Mesendoderm (in vitro differentiated cells): Measurements from ENCODE around the gene ABCC9.

ENCODE experiments used
- DNase-seq: peaks from one replicate; pipeline ENCODE4 v3.0.0; 2013
- H2AK5ac ChIP-seq: 2 replicates; pipeline ENCODE4 v1.6.1; 2013; ENCODE audit warnings: low read length, inconsistent platforms
- H2BK120ac ChIP-seq: 2 replicates; pipeline ENCODE4 v1.6.1; 2013; ENCODE audit warnings: low read depth, mild to moderate bottlenecking, low read length, moderate library complexity, mixed read lengths
- H2BK15ac ChIP-seq: replicated peaks from 2 replicates; pipeline ENCODE4 v1.6.1; 2013; ENCODE audit warnings: low read depth, mild to moderate bottlenecking, moderate library complexity
- H2BK5ac ChIP-seq: 2 replicates; pipeline ENCODE4 v1.6.1; 2013; ENCODE audit warnings: low read length, inconsistent platforms
- H3K18ac ChIP-seq: 2 replicates; pipeline ENCODE4 v1.6.1; 2013; ENCODE audit warnings: mild to moderate bottlenecking, low read length, mixed read lengths
- H3K23ac ChIP-seq: one replicate; pipeline ENCODE4 v1.6.1; 2013; ENCODE audit warnings: low read length
- H3K27ac ChIP-seq: 2 replicates; pipeline ENCODE4 v1.5.1; 2013; ENCODE audit warnings: low read depth, mild to moderate bottlenecking, inconsistent platforms, low read length, moderate library complexity
- H3K27me3 ChIP-seq: 2 replicates; pipeline ENCODE4 v1.6.1; 2013; ENCODE audit warnings: low read length, control low read depth, mild to moderate bottlenecking, inconsistent platforms; ENCODE audit not compliant: insufficient read depth, poor library complexity
- H3K36me3 ChIP-seq: 2 replicates; pipeline ENCODE4 v1.6.1; 2013; ENCODE audit warnings: low read length, inconsistent platforms; ENCODE audit not compliant: control insufficient read depth, insufficient read depth
- H3K4ac ChIP-seq: one replicate; pipeline ENCODE4 v1.6.1; 2013; ENCODE audit warnings: low read depth, mild to moderate bottlenecking, low read length, moderate library complexity
- H3K4me1 ChIP-seq: 2 replicates; pipeline ENCODE4 v1.6.1; 2013; ENCODE audit warnings: low read depth, low read length, inconsistent platforms; ENCODE audit not compliant: control insufficient read depth
- H3K4me2 ChIP-seq: 2 replicates; pipeline ENCODE4 v1.6.1; 2013; ENCODE audit warnings: low read length
- H3K4me3 ChIP-seq: 2 replicates; pipeline ENCODE4 v1.5.1; 2013; ENCODE audit warnings: mild to moderate bottlenecking, low read length
- H3K56ac ChIP-seq: one replicate; pipeline ENCODE4 v1.6.1; 2013; ENCODE audit warnings: low read length
- H3K79me1 ChIP-seq: 2 replicates; pipeline ENCODE4 v1.6.1; 2013; ENCODE audit warnings: low read length, inconsistent platforms
- H3K79me2 ChIP-seq: 2 replicates; pipeline ENCODE4 v1.6.1; 2013; ENCODE audit warnings: mild to moderate bottlenecking, low read length; ENCODE audit not compliant: control insufficient read depth, insufficient read depth
- H3K9ac ChIP-seq: 2 replicates; pipeline ENCODE4 v1.6.1; 2013; ENCODE audit warnings: low read length, inconsistent platforms
- H4K5ac ChIP-seq: one replicate; pipeline ENCODE4 v1.6.1; 2013; ENCODE audit warnings: low read length
- H4K8ac ChIP-seq: one replicate; pipeline ENCODE4 v1.6.1; 2013; ENCODE audit warnings: low read depth, mild to moderate bottlenecking, control low read depth, low read length, moderate library complexity
- WGBS: extraction: QIAGEN DNeasy Blood & Tissue Kit; methylation state at CpG from one replicate; pipeline ENCODE4 v1.1.7; 2013; ENCODE audit warnings: low lambda C conversion rate, missing lambda C conversion rate; ENCODE audit not compliant: insufficient coverage; ENCODE audit errors: extremely low coverage; 5-methylcytosine and 5-hydroxymethylcytosine counted together

The ABCC9 gene

DNA sequence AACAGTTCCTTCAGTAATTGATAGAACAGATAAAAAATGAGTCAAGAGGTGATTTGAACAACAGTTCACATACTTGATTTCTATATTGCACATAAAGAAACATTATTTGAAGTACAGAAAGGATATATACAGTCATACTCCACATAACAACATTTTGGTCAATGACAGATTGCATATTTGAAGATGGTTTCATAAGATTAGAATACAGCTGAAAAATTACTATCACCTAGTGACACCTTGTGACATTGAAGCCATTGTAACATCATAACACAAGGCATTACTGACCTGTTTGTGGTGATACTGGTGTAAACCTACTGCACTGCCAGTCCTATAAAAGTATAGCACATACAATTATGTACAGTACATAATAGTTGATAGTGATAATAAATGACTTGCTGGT is 43.1 kb upstream of the ABCC9 start:
- Histone ChIP-seq H3K9ac (no peak overlapping the region), H3K23ac (no peak overlapping the region), H2BK15ac (no peak overlapping the region), H2BK5ac (no peak overlapping the region), H3K27me3 (no peaks in the 10 kb centered on the region), H3K4ac (no peak overlapping the region), H3K18ac (no peak overlapping the region), H2BK120ac (no peak overlapping the region), H4K5ac (no peak overlapping the region), H3K4me1 (no peaks in the 10 kb centered on the region), H3K36me3 (no peaks in the 10 kb centered on the region), H2AK5ac (no peak overlapping the region), H3K27ac (no peak overlapping the region), H3K79me2 (no peaks in the 10 kb centered on the region), H3K4me3 (no peak overlapping the region), H3K4me2 (no peak overlapping the region), H3K56ac (no peak overlapping the region), H3K79me1 (no peaks in the 10 kb centered on the region), H4K8ac (no peak overlapping the region)
- no peak for DNase-seq

DNA sequence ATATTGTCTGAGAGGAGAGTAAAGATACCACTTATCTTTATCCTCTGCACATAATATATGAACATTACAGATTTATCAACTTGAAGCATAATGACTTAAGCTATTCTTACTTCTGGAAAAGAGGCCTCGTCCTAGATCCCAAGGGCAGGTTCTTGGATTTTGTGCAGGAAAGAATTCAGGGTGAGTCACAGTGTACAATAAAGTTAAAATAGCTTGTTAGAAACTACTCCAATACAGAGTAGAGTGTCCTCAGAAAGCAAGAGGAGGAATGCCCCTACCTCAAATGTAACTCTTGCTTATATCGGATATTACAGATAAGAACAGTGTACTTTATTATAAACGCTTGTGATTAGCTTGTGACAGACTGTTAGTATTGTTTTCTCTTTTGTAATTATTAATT is 41.9 kb upstream of the ABCC9 start:
- H3K36me3 ChIP-seq = no peaks in the 10 kb centered on the region
- H2BK120ac ChIP-seq = no peak overlapping the region
- no peak overlapping the region for H3K23ac ChIP-seq
- H3K79me1 ChIP-seq = no peaks in the 10 kb centered on the region
- H3K9ac ChIP-seq = no peak overlapping the region
- H3K56ac ChIP-seq = no peak overlapping the region
- no peaks in the 10 kb centered on the region for H3K4me1 ChIP-seq
- H3K27me3 ChIP-seq = no peaks in the 10 kb centered on the region
- no peak for DNase-seq
- H4K8ac ChIP-seq = no peak overlapping the region
- no peak overlapping the region for H4K5ac ChIP-seq
- no peak overlapping the region for H3K4me2 ChIP-seq
- H2AK5ac ChIP-seq = no peak overlapping the region
- no peak overlapping the region for H3K27ac ChIP-seq
- WGBS = no CpG with 5 or more reads among the region's 3 CpGs
- H2BK15ac ChIP-seq = no peak overlapping the region
- H3K4me3 ChIP-seq = no peak overlapping the region
- no peak overlapping the region for H2BK5ac ChIP-seq
- H3K79me2 ChIP-seq = no peaks in the 10 kb centered on the region
- H3K18ac ChIP-seq = no peak overlapping the region
- H3K4ac ChIP-seq = no peak overlapping the region

DNA sequence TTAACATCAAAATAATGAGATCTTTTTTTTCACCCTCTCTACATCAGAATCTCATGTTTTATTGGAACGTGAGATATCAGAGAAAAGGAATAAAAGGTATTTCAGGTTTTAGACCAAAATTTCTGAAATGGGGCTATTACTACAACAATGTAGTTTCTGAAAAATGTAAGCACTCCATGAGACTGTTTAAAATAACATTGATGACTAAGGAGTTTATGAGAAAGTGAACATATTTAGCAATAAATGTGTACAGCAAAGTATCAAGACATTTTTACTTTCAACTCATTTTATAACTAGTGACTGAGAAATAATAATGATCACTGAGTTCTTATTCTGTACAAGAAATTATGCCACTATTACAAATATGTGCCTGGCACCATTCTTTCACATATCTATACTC is 39.3 kb upstream of the ABCC9 start:
- Histone ChIP-seq H3K36me3 (no peaks in the 10 kb centered on the region), H3K27me3 (no peaks in the 10 kb centered on the region), H3K4me1 (no peaks in the 10 kb centered on the region), H3K79me1 (no peaks in the 10 kb centered on the region), H3K9ac (no peak overlapping the region), H2BK120ac (no peak overlapping the region), H2BK15ac (no peak overlapping the region), H3K4ac (no peak overlapping the region), H4K5ac (no peak overlapping the region), H4K8ac (no peak overlapping the region), H3K27ac (no peak overlapping the region), H3K4me2 (no peak overlapping the region), H3K18ac (no peak overlapping the region), H2BK5ac (no peak overlapping the region), H2AK5ac (no peak overlapping the region), H3K56ac (no peak overlapping the region), H3K4me3 (no peak overlapping the region), H3K79me2 (no peaks in the 10 kb centered on the region), H3K23ac (no peak overlapping the region)
- DNase-seq = no peak
- no CpG with 5 or more reads among the region's 1 CpG for WGBS

DNA sequence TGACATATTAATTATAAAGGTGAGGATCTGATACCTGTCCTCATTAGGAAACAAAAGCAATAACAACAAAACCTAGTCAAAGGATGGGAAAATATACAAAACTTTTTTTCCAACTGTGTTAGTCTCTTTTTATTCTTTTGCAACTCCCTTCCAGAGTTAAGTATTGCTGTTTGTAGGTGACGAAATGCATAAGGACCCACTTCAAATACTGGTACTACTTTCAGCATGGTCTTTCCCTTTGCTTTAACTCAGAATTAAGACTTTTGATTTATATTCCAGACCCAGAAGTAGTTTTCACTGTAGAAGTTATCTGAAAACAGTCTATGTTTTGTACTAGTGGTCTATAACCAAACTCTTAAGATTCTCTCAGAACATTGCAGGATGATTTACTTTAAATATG is 34.1 kb upstream of the ABCC9 start:
- no peak overlapping the region for H4K5ac ChIP-seq
- no peaks in the 10 kb centered on the region for H3K27me3 ChIP-seq
- no peak overlapping the region for H3K18ac ChIP-seq
- no peak overlapping the region for H2BK15ac ChIP-seq
- no peaks in the 10 kb centered on the region for H3K36me3 ChIP-seq
- no peak overlapping the region for H3K27ac ChIP-seq
- no peak overlapping the region for H3K4me2 ChIP-seq
- no peaks in the 10 kb centered on the region for H3K79me1 ChIP-seq
- H3K4me1 ChIP-seq = peaks cover 1% of the 10 kb centered on the region
- no peak overlapping the region for H2BK120ac ChIP-seq
- no peak overlapping the region for H3K56ac ChIP-seq
- no peaks in the 10 kb centered on the region for H3K79me2 ChIP-seq
- H3K4ac ChIP-seq = no peak overlapping the region
- H3K23ac ChIP-seq = no peak overlapping the region
- no peak overlapping the region for H3K9ac ChIP-seq
- WGBS = no CpG with 5 or more reads among the region's 1 CpG
- no peak overlapping the region for H2AK5ac ChIP-seq
- no peak overlapping the region for H3K4me3 ChIP-seq
- H4K8ac ChIP-seq = no peak overlapping the region
- DNase-seq = no peak
- H2BK5ac ChIP-seq = no peak overlapping the region

DNA sequence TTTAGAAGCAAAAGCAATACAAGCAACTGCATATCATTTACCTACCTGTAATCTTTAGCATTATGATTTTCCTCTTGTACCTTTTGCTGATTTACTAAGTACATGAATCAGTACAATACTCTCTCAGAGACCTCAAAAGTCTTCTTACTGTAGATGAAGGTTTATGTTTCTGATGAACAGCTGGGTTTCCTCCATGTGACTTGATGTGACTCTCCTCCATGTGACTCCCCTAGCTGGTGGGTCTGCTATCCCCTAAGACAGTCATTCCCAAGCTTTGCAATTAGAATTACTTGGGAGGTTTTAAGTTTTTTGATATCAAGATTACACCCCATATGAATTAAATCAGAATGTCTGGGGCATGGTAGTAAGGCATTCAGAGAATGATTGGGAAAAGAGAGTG is 32.0 kb upstream of the ABCC9 start:
- DNase-seq = no peak
- Histone ChIP-seq H3K18ac (no peak overlapping the region), H3K79me2 (no peaks in the 10 kb centered on the region), H3K4me2 (no peak overlapping the region), H3K56ac (no peak overlapping the region), H3K27me3 (no peaks in the 10 kb centered on the region), H3K36me3 (no peaks in the 10 kb centered on the region), H4K8ac (no peak overlapping the region), H3K4ac (no peak overlapping the region), H2BK120ac (no peak overlapping the region), H4K5ac (no peak overlapping the region), H3K23ac (no peak overlapping the region), H3K4me1 (peaks cover 1% of the 10 kb centered on the region), H3K79me1 (no peaks in the 10 kb centered on the region), H2BK5ac (no peak overlapping the region), H3K9ac (no peak overlapping the region), H2AK5ac (no peak overlapping the region), H2BK15ac (no peak overlapping the region), H3K27ac (no peak overlapping the region), H3K4me3 (no peak overlapping the region)

DNA sequence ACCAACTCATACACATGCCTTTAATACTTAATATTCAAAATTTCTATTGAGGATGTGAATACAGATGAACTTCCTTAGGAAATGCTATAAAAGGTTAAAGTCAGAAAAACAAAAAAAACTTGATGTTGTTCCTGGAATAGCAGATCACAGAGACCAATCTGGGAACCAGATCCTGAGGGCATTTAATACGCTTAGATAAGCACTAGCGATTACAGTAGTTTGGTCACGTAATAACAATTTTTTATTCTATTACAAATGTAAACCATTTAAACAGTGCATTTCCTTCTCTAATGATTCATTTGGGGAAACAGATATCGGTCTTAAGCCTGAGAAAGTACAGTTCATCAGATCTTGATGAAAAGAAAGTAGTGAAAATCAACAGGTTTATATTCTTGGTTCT is 30.8 kb upstream of the ABCC9 start:
- no CpG with 5 or more reads among the region's 4 CpGs for WGBS
- Histone ChIP-seq H2BK5ac (no peak overlapping the region), H3K27ac (no peak overlapping the region), H3K79me1 (no peaks in the 10 kb centered on the region), H3K27me3 (no peaks in the 10 kb centered on the region), H3K79me2 (no peaks in the 10 kb centered on the region), H3K36me3 (no peaks in the 10 kb centered on the region), H4K8ac (no peak overlapping the region), H3K23ac (no peak overlapping the region), H3K4ac (no peak overlapping the region), H3K9ac (no peak overlapping the region), H3K4me3 (no peak overlapping the region), H4K5ac (no peak overlapping the region), H3K4me1 (peaks cover 1% of the 10 kb centered on the region), H3K18ac (no peak overlapping the region), H3K56ac (no peak overlapping the region), H2AK5ac (no peak overlapping the region), H2BK15ac (no peak overlapping the region), H3K4me2 (no peak overlapping the region), H2BK120ac (no peak overlapping the region)
- no peak for DNase-seq
